Mammary epithelial cell (primary cell): ENCODE measurements around the gene PURA.

Experiments used
- CTCF ChIP-seq, 2 donors: IDR thresholded peaks in 1 of 2; conservative IDR thresholded peaks in 1 of 2; 2 replicates each; pipeline ENCODE4 v1.5.1; 2011 to 2012; ENCODE audit warnings: inconsistent platforms in 2 of 2, low read length in 2 of 2, mild to moderate bottlenecking in 2 of 2, control low read depth in 1 of 2, low read depth in 1 of 2; ENCODE audit not compliant: insufficient read depth in 1 of 2; ENCODE audit errors: extremely low read depth in 1 of 2
- EZH2 ChIP-seq: IDR thresholded peaks from 2 replicates; pipeline ENCODE4 v1.6.1; 2012; ENCODE audit warnings: low read length, inconsistent platforms, borderline replicate concordance

GRCh38 chr5:140094889-140095288 is 19.0 kb upstream of the PURA start:
- no peak for TF ChIP-seq CTCF (conservative IDR thresholded peaks at IDR 0.05 in 1 of 2, IDR thresholded peaks at IDR 0.05 in 1 of 2; ENCODE audit: extremely low read depth in 1 of 2, insufficient read depth in 1 of 2, low read depth in 1 of 2, low read length in 2 of 2)
- TF ChIP-seq EZH2 = no peak
